Measurements from ENCODE around the gene TCF7L2.

GRCh38 chr10:113093188-113094113 is 143.4 kb downstream of the TCF7L2 start:
- TF ChIP-seq CTCF (IDR thresholded peaks at IDR 0.05): no peak
- no peak for TF ChIP-seq POLR2A (IDR thresholded peaks at IDR 0.05)

Measured in adrenal gland (tissue), 5 donors.